DND-41 (cell line): Measurements from ENCODE around the gene COL23A1.

Experiments
- ATAC-seq: fragments of 200-7000 bp; cut with Tn5 transposase; 3 replicates; pipeline ENCODE4 v1.9.1; 2021; ENCODE audit warnings: low read depth; ENCODE audit not compliant: insufficient read depth
- DNase-seq: peaks from one replicate; pipeline ENCODE4 v3.0.0-alpha.2; 2020
- H2AFZ ChIP-seq: 2 replicates; pipeline ENCODE4 v1.6.0; 2012; ENCODE audit warnings: low read depth, low read length
- H3K27ac ChIP-seq: 2 replicates; pipeline ENCODE4 v1.5.1; 2012; ENCODE audit warnings: low read length, inconsistent platforms
- H3K27me3 ChIP-seq: fragments of 200-600 bp; sonication (generic); 2 replicates; pipeline ENCODE4 v1.6.0; 2012; ENCODE audit warnings: low read length, mild to moderate bottlenecking, inconsistent platforms; ENCODE audit not compliant: insufficient read depth, poor library complexity
- H3K36me3 ChIP-seq: 2 replicates; pipeline ENCODE4 v1.5.1; 2012; ENCODE audit warnings: low read length, inconsistent platforms; ENCODE audit not compliant: insufficient read depth
- H3K4me1 ChIP-seq: 2 replicates; pipeline ENCODE4 v1.5.1; 2012; ENCODE audit warnings: mild to moderate bottlenecking, low read length; ENCODE audit not compliant: insufficient read depth
- H3K4me2 ChIP-seq: 2 replicates; pipeline ENCODE4 v1.6.0; 2012; ENCODE audit warnings: mild to moderate bottlenecking, moderate library complexity, low read length, inconsistent platforms; ENCODE audit not compliant: insufficient read depth
- H3K4me3 ChIP-seq, 2 experiments: fragments of 200-600 bp in 1 of 2; shearing (Covaris generic) in 1 of 2; 2 replicates each; pipeline ENCODE4 v1.5.1; 2012 to 2016; ENCODE audit warnings: inconsistent platforms in 2 of 2, low read length in 2 of 2, mild to moderate bottlenecking in 2 of 2, low read depth in 1 of 2, moderate library complexity in 1 of 2
- H3K79me2 ChIP-seq: 2 replicates; pipeline ENCODE4 v1.6.0; 2012; ENCODE audit warnings: low read length, inconsistent platforms; ENCODE audit not compliant: insufficient read depth
- H3K9ac ChIP-seq: 2 replicates; pipeline ENCODE4 v1.6.0; 2012; ENCODE audit warnings: low read depth, mild to moderate bottlenecking, inconsistent platforms, low read length, moderate library complexity
- H3K9me3 ChIP-seq: 2 replicates; pipeline ENCODE4 v1.5.1; 2012; ENCODE audit warnings: low read length, moderate library complexity, mild to moderate bottlenecking, inconsistent platforms; ENCODE audit not compliant: insufficient read depth, severe bottlenecking
- H4K20me1 ChIP-seq: 2 replicates; pipeline ENCODE4 v1.6.0; 2012; ENCODE audit warnings: low read length; ENCODE audit not compliant: insufficient read depth
- CTCF ChIP-seq: IDR thresholded peaks from 2 replicates; pipeline ENCODE4 v1.5.1; 2012; ENCODE audit warnings: borderline replicate concordance, low read length, moderate library complexity, mild to moderate bottlenecking; ENCODE audit not compliant: poor library complexity, severe bottlenecking; ENCODE audit errors: extremely low read depth
- EZH2 ChIP-seq: IDR thresholded peaks from 3 replicates; pipeline ENCODE4 v1.6.1; 2012; ENCODE audit warnings: borderline replicate concordance, low read depth, mild to moderate bottlenecking, moderate library complexity, low read length, inconsistent platforms; ENCODE audit not compliant: severe bottlenecking

Gene COL23A1

GRCh38 chr5:178287791-178288105, 302.4 kb downstream of the COL23A1 start:
- Histone ChIP-seq H3K4me2 (no peak overlapping the region), H2AFZ (no peak overlapping the region), H3K79me2 (no peaks in the 10 kb centered on the region), H4K20me1 (no peaks in the 10 kb centered on the region), H3K27ac (no peak overlapping the region), H3K4me3 (no peak overlapping the region), H3K9me3 (peaks cover 3% of the 10 kb centered on the region), H3K36me3 (no peaks in the 10 kb centered on the region), H3K9ac (no peak overlapping the region), H3K27me3 (no peaks in the 10 kb centered on the region), H3K4me1 (no peaks in the 10 kb centered on the region)
- TF ChIP-seq EZH2 (no peak), CTCF (no peak)
- DNase-seq (no peak), ATAC-seq (no peak)

- no peak for TF ChIP-seq CTCF
- TF ChIP-seq EZH2 = no peak
- H4K20me1 ChIP-seq = no peaks in the 10 kb centered on the region
- H3K27me3 ChIP-seq = no peaks in the 10 kb centered on the region
- H3K4me1 ChIP-seq = no peaks in the 10 kb centered on the region
- no peak overlapping the region for H2AFZ ChIP-seq
- no peak overlapping the region for H3K4me3 ChIP-seq
- H3K79me2 ChIP-seq = no peaks in the 10 kb centered on the region
- H3K9me3 ChIP-seq = peaks cover 3% of the 10 kb centered on the region
- H3K36me3 ChIP-seq = no peaks in the 10 kb centered on the region
- H3K9ac ChIP-seq = no peak overlapping the region
- no peak overlapping the region for H3K27ac ChIP-seq
- ATAC-seq (no peak), DNase-seq (no peak)
- H3K4me2 ChIP-seq = no peak overlapping the region
Measured at GRCh38 chr5:178287091-178287790, 303.0 kb downstream of the COL23A1 start.

DNA sequence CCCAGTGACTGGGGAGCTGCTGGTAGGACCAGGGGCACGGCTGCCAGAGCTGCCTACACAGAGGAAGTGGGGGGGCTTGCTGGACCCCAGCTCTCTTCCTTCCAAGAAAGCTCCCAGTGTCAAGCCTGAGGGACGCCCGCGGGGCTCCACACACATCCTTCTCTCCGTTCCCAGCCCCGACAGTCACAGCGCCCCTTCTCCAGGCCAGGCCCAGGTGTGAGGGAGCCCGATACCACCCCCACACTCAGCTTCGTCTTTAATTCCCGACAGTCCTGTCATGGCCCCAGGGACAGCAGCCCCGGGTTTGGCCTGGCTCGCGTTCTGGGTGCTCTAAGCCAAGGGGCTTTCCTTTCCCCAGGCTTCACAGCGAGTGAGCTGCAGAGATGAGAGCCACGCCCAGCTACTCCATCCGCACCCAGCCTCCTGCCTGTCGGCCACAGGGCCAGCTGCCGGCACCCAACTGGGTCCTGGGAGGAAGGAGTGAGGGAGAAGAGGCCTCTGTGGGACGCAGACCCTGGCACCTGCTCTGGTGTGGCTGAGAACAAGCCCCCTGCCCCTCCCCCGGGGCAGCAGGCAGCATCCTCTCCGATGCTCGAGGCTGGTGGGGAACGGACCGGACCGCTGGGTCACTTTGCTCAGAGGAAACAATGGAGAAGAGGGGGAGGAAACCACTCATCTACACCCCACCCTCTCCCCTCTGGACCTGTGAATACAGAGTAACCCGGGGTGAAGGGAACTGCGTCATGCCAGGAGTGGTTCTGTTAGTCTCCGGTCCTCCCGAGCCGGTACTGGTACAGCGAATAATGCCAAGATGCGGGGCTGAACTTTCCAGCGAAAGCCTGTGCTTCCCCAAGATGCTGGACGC, 303.7 kb downstream of the COL23A1 start:
- Histone ChIP-seq H3K36me3 (no peaks in the 10 kb centered on the region), H3K4me1 (no peaks in the 10 kb centered on the region), H3K9ac (no peak overlapping the region), H2AFZ (no peak overlapping the region), H3K4me2 (no peak overlapping the region), H3K4me3 (no peak overlapping the region), H3K27me3 (no peaks in the 10 kb centered on the region), H4K20me1 (no peaks in the 10 kb centered on the region), H3K9me3 (peaks cover 3% of the 10 kb centered on the region), H3K27ac (no peak overlapping the region), H3K79me2 (no peaks in the 10 kb centered on the region)
- no peak for DNase-seq
- ATAC-seq = no peak
- no peak for TF ChIP-seq CTCF
- no peak for TF ChIP-seq EZH2
